HG03378 (cell line): ENCODE results near the gene ADAM8.

Source experiments
- ATAC-seq: cut with Tn5 transposase; IDR thresholded peaks from one replicate; pipeline ENCODE4 v1.9.1; 2021; ENCODE audit warnings: mild to moderate bottlenecking, moderate library complexity; ENCODE audit not compliant: unreplicated experiment

The ADAM8 gene

GRCh38 chr10:133282846-133283390, 6.2 kb upstream of the ADAM8 start:
- no peak for ATAC-seq

GRCh38 chr10:133281628-133282372, 5.1 kb upstream of the ADAM8 start:
- ATAC-seq, result no peak

GRCh38 chr10:133281084-133281483, 4.4 kb upstream of the ADAM8 start:
- ATAC-seq, result no peak

DNA sequence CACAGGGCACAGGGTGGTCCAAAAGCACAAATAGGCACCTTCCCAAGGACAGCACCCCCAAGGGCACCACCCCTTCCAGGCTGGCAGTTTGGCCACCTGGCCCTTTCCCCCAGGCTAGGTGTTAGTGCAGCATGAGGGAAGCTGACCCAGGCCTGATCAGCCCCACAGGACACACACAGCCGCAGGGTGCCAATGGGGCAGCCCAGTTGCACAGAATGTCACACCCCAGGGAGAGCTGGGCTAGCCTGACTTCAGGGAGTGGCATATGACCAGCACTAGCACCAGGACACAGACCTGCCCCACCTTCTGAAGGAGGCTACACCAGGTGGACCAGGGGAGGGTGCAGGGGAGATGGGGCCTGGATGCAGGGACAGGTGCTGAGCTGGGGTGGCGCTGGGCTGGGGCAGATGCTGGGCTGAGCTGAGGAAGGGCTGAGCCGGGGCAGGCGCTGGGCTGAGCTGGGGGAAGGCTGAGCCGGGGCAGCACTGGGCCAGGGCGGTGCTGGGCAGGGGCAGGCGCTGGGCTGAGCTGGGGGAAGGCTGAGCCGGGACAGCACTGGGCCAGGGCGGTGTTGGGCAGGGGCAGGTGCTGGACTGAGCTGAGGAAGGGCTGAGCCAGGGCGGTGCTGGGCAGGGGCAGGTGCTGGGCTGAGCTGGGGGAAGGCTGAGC, 3.9 kb upstream of the ADAM8 start:
- ATAC-seq, result no peak

GRCh38 chr10:133279326-133280226, 2.9 kb upstream of the ADAM8 start:
- ATAC-seq, result no peak

GRCh38 chr10:133278577-133279265, 2.1 kb upstream of the ADAM8 start:
- peak; percentile 34 for ATAC-seq

DNA sequence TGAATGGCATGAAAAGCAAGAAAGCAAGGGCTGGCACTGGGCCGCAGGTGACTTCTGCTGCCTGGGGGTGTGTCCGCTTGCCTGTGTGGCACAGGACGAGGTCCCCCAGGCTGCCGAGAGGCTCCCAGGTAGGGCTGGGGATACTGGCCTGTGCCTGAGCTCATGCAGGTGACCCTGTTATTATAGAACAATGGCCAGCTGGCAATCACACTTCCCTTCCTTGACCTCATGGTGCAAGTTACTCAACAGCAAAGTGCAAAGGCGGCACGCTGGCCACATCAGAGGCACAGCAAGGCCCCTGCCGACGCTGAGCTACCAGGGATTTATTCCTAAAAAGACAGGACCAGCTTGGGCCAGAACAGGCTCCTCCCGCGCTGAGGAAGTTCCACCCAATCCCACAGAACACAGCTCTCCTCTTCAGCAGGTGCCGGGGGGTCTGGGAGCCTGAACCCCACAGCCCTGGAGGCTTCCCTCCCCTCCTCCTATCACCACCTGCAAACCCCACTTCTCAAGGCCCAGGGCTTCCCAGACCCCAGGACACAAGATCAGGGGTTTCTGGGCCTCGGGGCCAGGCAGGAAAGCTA, 1.4 kb upstream of the ADAM8 start:
- ATAC-seq, result no peak

DNA sequence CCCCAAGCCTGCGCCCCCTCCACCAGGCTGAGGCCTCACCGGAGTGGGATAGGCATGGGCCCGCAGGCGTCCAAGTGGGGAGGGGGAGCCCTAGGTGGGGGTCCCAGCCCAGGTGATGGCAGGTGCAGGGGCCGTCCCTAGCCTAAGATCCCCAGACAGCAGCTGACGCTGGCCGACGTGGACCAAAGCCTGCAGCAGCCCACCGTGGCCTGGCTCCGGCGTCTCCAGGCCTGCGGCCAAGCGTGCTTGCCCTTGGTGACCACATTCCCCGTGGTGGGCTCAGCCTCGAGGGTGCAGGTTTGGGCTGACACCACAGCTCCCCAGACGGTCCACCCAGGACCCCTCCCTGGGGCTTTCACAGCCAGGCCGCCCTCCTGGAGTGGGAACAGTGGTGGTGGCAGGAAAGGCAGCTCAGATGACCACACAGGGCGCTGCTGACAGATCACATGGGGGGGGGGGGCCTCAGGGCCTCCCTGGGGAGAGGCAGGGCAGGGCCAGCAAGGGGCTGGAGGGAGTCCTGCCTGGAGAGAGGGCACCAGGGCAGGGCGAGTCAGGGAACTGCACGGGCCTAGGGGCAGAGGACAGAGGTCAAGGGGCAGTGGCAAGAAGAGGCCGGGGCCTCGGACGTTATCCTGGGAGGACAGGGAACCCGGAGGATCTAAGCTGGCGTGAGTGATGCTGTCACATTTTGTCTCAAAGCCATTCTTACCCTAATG, 767 bp upstream of the ADAM8 start:
- ATAC-seq, result no peak

DNA sequence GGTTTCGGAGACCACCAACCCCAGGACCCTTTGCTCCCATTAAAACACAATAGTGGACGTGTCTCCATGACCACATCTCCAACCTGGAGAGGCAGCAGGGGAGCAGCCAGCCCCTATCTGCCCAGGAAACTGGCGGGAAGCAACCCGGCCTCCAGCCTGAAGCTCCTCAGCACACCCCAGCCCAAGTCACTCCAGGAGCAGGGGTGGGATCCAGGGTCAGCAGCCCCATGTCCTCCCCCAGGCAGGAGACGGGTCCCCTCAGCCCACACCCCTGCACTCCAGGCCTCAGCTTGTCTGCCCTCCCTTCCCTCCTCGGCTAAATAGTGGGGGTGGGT, 601 bp downstream of the ADAM8 start:
- no peak for ATAC-seq

- ATAC-seq, result peak; percentile 38
Observed at GRCh38 chr10:133275684-133276092, 980 bp downstream of the ADAM8 start.

- ATAC-seq, result peak; percentile 49
Observed at GRCh38 chr10:133274751-133275683, 1.7 kb downstream of the ADAM8 start.

- no peak for ATAC-seq
Observed at GRCh38 chr10:133273534-133274143, 3.0 kb downstream of the ADAM8 start.

GRCh38 chr10:133272964-133273420, 3.7 kb downstream of the ADAM8 start:
- ATAC-seq, result no peak

- ATAC-seq, result no peak
Observed at GRCh38 chr10:133272301-133272963, 4.2 kb downstream of the ADAM8 start.

GRCh38 chr10:133271521-133272300, 5.0 kb downstream of the ADAM8 start:
- no peak for ATAC-seq

DNA sequence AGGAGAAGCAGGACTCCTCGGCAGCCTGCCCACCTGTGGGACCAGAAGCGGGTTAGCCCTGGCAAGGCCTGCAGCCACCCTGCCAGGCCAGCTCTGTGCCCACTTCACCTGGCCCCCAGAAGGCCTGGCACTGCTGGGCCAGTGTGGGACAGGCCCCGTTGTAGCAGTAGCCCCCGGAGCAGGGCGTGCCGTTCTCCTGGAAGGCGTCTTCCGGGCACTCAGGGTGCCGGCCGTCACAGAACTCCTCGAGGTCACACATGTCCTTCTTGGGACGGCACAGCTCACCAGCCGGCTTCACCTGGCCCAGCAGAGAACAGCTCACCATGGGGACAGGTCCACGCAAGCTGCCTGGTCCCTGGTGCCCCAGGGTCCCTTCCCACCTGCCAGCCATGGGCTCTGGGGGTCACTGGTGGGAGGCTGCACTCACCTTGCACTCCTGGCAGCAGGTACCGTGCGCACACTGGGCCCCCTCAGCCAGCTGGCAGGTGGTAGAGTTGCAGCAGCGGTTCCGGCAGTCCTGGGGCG, 5.8 kb downstream of the ADAM8 start:
- ATAC-seq, result no peak

DNA sequence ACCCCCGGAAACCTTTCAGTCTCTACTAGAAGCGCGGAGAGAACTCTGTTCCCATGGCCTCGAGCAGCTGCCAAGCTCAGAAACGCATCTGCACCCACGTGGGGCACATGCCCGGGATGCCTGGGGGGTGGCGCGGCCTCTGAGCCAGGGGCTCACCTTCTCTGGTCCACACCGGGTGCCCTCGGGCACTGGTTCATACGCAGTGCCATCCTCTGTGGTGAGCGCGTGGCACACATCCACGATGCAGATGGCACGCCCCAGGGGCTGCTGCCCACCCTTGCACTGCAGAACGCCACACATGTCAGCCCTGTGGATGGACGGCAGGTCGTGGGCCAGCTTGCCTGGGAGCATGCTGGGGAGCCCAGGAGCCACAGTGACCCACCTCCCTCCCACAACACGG, 6.5 kb downstream of the ADAM8 start:
- no peak for ATAC-seq
